SK-N-SH treated with all-trans-retinoic acid at 6 μM for 48 hours (cell line): Measurements from ENCODE around the gene ERI3.

ENCODE experiments used
- ARNTL ChIP-seq: fragments of 450-650 bp; formaldehyde crosslinking; IDR thresholded peaks from 2 replicates; pipeline ENCODE4 v1.5.0; 2020; ENCODE audit warnings: low read depth, mild to moderate bottlenecking, moderate library complexity, borderline replicate concordance
- CSRNP3 ChIP-seq: fragments of 250-450 bp; sonication (Bioruptor Pico); IDR thresholded peaks from 2 replicates; pipeline ENCODE4 v1.5.1; 2021; ENCODE audit warnings: mild to moderate bottlenecking, moderate library complexity
- ESRRG ChIP-seq: fragments of 250-450 bp; sonication (Bioruptor Pico); IDR thresholded peaks from 2 replicates; pipeline ENCODE4 v1.6.1; 2021; ENCODE audit warnings: mild to moderate bottlenecking
- GLIS3 ChIP-seq: fragments of 250-450 bp; sonication (Bioruptor Pico); IDR thresholded peaks from 2 replicates; pipeline ENCODE4 v1.5.0; 2020; ENCODE audit warnings: mild to moderate bottlenecking, moderate library complexity
- ISL1 ChIP-seq: fragments of 250-450 bp; sonication (Bioruptor Pico); IDR thresholded peaks from 2 replicates; pipeline ENCODE4 v2.1.2; 2022; ENCODE audit warnings: mild to moderate bottlenecking, moderate library complexity
- POU6F1 ChIP-seq: fragments of 250-450 bp; sonication (Bioruptor Pico); IDR thresholded peaks from 2 replicates; pipeline ENCODE4 v1.8.0; 2021; ENCODE audit warnings: low read depth, mild to moderate bottlenecking, moderate library complexity, borderline replicate concordance
- TCF4 ChIP-seq: fragments of 250-450 bp; sonication (Bioruptor Pico); IDR thresholded peaks from 2 replicates; pipeline ENCODE4 v1.8.0; 2021; ENCODE audit warnings: mild to moderate bottlenecking, moderate library complexity, borderline replicate concordance
- ZFP3 ChIP-seq: fragments of 250-450 bp; sonication (Bioruptor Pico); IDR thresholded peaks from 2 replicates; pipeline ENCODE4 v1.5.0; 2020; ENCODE audit warnings: mild to moderate bottlenecking, moderate library complexity
- ZFP30 ChIP-seq: fragments of 450-650 bp; formaldehyde crosslinking; IDR thresholded peaks from 2 replicates; pipeline ENCODE4 v1.5.0; 2022; ENCODE audit warnings: mild to moderate bottlenecking, moderate library complexity
- TF ChIP-seq, protein P1 (sequence below): fragments of 250-450 bp; sonication (Bioruptor Pico); IDR thresholded peaks from 2 replicates; pipeline ENCODE4 v1.5.1; 2020; ENCODE audit warnings: low read depth, mild to moderate bottlenecking, moderate library complexity
- TF ChIP-seq, protein P2 (sequence below): fragments of 250-450 bp; sonication (Bioruptor Pico); IDR thresholded peaks from 2 replicates; pipeline ENCODE4 v1.8.0; 2020; ENCODE audit warnings: mild to moderate bottlenecking, moderate library complexity, borderline replicate concordance

- no peak for TF ChIP-seq CSRNP3 (CRISPR knock-in tag)
- TF ChIP-seq, protein P1, sequence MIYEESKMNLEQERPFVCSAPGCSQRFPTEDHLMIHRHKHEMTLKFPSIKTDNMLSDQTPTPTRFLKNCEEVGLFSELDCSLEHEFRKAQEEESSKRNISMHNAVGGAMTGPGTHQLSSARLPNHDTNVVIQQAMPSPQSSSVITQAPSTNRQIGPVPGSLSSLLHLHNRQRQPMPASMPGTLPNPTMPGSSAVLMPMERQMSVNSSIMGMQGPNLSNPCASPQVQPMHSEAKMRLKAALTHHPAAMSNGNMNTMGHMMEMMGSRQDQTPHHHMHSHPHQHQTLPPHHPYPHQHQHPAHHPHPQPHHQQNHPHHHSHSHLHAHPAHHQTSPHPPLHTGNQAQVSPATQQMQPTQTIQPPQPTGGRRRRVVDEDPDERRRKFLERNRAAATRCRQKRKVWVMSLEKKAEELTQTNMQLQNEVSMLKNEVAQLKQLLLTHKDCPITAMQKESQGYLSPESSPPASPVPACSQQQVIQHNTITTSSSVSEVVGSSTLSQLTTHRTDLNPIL (CRISPR knock-in tag): no peak
- no peak for TF ChIP-seq ESRRG (CRISPR knock-in tag)
- TF ChIP-seq ARNTL (CRISPR knock-in tag): no peak
- TF ChIP-seq POU6F1 (CRISPR knock-in tag): no peak
- no peak for TF ChIP-seq TCF4 (CRISPR knock-in tag)
- TF ChIP-seq GLIS3 (CRISPR knock-in tag): no peak
- TF ChIP-seq ZFP30 (CRISPR knock-in tag): no peak
- TF ChIP-seq ZFP3: no peak
- TF ChIP-seq, protein P2, sequence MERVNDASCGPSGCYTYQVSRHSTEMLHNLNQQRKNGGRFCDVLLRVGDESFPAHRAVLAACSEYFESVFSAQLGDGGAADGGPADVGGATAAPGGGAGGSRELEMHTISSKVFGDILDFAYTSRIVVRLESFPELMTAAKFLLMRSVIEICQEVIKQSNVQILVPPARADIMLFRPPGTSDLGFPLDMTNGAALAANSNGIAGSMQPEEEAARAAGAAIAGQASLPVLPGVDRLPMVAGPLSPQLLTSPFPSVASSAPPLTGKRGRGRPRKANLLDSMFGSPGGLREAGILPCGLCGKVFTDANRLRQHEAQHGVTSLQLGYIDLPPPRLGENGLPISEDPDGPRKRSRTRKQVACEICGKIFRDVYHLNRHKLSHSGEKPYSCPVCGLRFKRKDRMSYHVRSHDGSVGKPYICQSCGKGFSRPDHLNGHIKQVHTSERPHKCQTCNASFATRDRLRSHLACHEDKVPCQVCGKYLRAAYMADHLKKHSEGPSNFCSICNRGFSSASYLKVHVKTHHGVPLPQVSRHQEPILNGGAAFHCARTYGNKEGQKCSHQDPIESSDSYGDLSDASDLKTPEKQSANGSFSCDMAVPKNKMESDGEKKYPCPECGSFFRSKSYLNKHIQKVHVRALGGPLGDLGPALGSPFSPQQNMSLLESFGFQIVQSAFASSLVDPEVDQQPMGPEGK: no peak
- no peak for TF ChIP-seq ISL1
Measured at GRCh38 chr1:44303532-44303931, 51.5 kb downstream of the ERI3 start.
